Bronchial epithelial cell (primary cell): ENCODE results near the gene CCNK. TPM values are rescaled to one million over a fixed set of nuclear protein-coding genes. Genes with fewer than 3 reads are reported as not detected.

Experiments used
- DNase-seq: peaks from one replicate; pipeline ENCODE4 v3.0.0-alpha.2; 2010; ENCODE audit warnings: low read depth
- FAIRE-seq: peaks from 2 replicates; lab custom pipeline; 2011; peaks lifted over from hg19 to GRCh38; lab: Jason Lieb, UNC
- H3K27me3 ChIP-seq: 2 replicates; pipeline ENCODE4 v1.5.1; 2011; ENCODE audit warnings: low read length; ENCODE audit not compliant: control insufficient read depth, insufficient read depth
- H3K36me3 ChIP-seq: 2 replicates; pipeline ENCODE4 v1.5.1; 2011; ENCODE audit warnings: low read length; ENCODE audit not compliant: control insufficient read depth, insufficient read depth
- H3K4me3 ChIP-seq: 2 replicates; pipeline ENCODE4 v1.5.1; 2011; ENCODE audit warnings: mild to moderate bottlenecking, low read depth, low read length, control low read depth
- total RNA-seq: library from RNA; depleted of rRNA; stranded (reverse); fragments of >200 nt; gene quantifications from 2 replicates; pipeline ENCODE4 v1.2.1, GENCODE V29; 2014
- TF ChIP-seq, protein P1 (sequence below): IDR thresholded peaks from 2 replicates; pipeline ENCODE4 v1.5.1; 2011; ENCODE audit warnings: mild to moderate bottlenecking, moderate library complexity, low read length, control low read depth, inconsistent platforms; ENCODE audit not compliant: insufficient read depth, severe bottlenecking

The CCNK gene
- total RNA-seq, 1 donor from 2014 or later = 18.4 TPM

DNA sequence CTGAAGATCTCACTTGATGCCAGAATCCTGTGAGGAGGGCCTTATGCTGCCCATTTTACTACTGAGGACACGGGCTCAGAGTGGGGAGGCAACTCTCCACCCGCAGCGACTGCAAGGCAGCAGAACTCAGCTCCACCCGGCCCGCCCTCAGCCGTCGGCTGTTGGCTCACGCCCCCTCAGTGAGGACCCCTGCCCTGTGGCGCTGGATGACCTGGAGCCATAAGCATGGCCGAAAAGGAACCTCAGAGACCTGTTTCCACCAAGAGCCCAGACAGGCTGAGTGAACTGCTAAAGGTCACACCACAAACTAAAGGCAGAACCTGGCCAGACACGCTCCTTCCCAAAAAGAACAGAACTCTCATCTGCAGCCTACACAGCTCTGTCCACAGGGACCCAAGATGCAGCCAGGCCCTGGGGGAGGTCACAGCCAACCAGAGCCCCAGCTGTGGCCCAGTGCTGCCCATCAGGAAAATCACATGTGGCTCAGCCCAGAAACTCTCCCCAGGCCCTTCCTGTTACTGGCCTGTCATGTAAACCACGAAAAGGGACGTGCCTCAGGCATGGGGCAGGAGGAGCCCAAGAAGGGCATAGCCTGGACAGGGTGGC is 32.8 kb downstream of the CCNK start:
- FAIRE-seq (no peak), DNase-seq (no peak)
- Histone ChIP-seq H3K36me3 (peaks cover 14% of the 10 kb centered on the region), H3K4me3 (no peak overlapping the region), H3K27me3 (no peaks in the 10 kb centered on the region)
- TF ChIP-seq, protein P1, sequence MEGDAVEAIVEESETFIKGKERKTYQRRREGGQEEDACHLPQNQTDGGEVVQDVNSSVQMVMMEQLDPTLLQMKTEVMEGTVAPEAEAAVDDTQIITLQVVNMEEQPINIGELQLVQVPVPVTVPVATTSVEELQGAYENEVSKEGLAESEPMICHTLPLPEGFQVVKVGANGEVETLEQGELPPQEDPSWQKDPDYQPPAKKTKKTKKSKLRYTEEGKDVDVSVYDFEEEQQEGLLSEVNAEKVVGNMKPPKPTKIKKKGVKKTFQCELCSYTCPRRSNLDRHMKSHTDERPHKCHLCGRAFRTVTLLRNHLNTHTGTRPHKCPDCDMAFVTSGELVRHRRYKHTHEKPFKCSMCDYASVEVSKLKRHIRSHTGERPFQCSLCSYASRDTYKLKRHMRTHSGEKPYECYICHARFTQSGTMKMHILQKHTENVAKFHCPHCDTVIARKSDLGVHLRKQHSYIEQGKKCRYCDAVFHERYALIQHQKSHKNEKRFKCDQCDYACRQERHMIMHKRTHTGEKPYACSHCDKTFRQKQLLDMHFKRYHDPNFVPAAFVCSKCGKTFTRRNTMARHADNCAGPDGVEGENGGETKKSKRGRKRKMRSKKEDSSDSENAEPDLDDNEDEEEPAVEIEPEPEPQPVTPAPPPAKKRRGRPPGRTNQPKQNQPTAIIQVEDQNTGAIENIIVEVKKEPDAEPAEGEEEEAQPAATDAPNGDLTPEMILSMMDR = no peak

DNA sequence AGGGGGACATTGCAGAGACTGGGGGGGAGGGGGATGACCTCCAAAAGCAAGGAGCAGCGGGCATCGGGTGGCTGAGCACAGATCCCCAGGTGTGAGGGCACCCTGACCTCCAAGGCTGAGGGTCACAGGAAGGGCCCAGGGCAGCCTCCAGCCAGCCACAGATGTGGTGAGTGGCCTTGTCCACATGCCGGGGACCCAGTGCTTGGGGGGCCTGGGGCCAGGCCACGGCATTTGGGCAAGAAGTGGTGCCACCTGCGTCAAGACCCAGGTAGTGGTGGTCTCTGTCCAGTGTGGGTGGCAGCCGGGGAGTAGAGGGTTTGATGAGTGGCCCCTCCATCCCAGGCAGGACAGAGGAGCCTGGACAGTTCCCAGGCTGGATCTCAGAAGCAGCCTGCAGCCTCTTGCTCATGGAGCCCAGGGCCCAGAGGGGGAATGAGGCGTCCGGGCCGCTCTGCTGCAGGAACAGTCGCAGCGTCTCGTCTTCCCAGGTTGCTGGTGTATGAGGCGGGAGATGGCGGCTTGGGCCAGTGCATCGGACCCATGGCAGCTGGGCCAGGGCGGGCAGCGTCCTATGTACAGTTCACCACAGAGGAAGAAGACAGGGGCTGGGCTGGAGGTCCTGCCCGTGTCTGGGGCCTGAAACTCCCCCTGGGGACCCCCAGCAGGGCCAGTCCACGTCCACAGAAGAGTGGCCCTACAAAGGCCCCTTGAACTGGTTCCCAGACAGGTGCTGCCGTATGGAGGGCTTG is 33.5 kb downstream of the CCNK start:
- H3K27me3 ChIP-seq = no peaks in the 10 kb centered on the region
- peaks cover 9% of the 10 kb centered on the region for H3K36me3 ChIP-seq
- TF ChIP-seq, protein P1 = no peak
- FAIRE-seq = no peak
- H3K4me3 ChIP-seq = no peak overlapping the region
- DNase-seq = no peak

DNA sequence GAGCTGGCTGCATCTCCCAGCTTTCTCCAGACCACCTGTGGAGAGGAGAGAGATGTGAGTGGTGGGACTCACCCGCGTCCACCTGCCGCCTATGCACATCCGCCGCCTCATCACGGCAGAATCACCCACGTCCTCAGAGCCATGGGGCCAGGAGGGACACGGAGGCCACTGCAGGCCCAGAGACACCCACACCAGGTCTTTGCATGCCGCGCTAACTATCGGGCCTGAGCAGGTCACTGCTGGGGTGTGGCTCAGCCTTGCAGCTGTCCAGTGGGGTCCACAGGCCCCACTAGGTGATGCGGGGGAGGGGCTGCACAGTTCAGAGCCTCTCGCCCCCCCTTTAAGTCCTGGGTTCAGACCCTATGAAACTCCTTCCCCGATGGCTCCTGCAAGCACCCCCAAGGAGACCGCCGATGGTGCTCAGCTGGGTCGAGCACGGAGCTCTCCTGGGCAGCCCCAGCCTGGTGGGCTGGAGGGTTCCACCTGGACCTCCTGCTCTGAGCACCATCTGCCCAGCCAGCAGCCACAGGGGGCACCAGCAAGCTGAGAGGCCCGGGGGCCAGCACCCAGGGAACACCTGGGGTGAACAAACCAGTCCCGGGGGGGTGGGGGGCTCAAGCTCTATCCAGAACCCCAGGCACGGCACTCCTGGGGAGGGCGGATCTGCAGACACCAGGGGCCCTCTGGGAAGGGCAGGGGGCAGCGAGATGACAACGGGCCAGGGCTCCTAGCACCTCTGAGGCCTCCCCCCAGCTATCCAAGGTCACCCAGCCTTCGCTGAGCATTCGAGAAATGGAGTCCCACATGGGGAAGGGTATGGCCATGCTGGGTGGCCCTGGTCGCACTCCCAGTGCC is 34.3 kb downstream of the CCNK start:
- DNase-seq (no peak), FAIRE-seq (no peak)
- Histone ChIP-seq H3K4me3 (no peak overlapping the region), H3K36me3 (peaks cover 8% of the 10 kb centered on the region), H3K27me3 (no peaks in the 10 kb centered on the region)
- TF ChIP-seq, protein P1 = no peak

DNA sequence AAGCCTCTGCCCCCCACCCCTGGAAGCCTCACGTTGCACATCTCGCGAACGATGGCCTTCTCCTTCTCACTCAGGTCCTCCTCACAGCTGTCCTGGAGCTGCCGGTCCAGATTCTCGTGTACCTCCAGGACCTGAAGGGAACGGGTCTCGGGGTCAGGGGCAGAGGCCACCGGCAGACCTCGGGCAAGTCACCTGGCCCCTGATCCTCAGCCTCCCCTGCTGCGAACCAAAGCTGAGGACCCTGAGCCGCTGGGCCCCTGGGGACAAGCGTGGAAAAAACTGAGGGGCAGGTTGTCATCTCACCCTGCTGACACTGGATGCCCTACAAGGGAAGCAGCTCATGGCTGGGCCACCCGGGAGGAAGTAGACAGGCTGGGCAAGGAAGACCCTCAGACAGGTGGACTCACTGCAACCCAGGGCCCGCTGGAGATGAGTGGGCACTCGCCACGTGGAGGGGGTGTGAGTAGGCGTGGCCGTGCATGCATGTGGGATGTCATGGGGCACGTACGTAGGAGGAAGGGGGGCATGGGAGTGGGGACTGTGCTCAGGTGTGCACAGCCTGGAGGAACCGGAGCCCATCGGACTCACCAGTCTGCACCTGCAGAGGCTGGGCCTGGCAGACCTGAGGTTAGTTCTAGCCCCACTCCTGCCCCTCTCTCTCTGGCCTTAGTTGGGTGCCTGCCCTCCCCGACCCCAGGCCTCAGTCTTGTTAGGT is 35.1 kb downstream of the CCNK start:
- TF ChIP-seq, protein P1 = no peak
- FAIRE-seq (no peak), DNase-seq (no peak)
- Histone ChIP-seq H3K27me3 (no peaks in the 10 kb centered on the region), H3K4me3 (no peak overlapping the region), H3K36me3 (peaks cover 8% of the 10 kb centered on the region)

DNA sequence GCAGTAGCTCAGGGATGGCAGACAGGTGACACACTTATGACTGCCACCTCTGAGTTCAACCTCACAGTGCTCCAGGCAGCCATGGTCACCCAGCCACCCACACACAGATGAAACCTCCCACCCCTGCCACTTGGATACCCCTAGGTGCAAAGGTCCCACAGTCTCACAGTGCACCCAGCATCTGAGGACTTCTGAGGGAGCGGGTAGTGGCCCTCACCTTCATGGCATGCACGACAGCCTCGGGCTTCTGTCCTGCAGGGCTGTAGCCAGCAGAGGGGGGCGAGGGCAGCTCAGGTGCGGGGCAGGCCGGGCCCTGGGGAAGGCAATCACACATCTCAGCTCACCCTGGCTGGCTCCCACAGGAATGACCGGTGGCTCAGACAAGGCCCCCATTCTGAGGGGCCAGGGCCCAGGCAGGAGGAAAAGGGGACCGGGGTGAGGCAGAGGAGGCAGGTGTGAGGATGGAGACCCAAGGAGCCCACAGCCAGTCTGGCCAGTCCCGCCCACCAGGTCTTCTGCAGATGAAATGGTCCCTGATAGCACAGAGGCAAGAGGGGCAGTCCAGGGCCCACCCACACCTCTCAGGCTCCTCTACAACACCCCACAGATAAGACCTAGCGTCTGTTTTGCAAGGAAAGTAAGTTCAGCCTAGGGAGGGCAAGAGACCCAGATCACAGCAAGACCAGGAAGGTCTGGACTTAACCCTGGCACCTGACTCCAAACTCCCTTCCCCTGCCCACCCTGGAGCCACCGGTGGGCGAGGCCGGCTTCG is 35.8 kb downstream of the CCNK start:
- H3K4me3 ChIP-seq = no peak overlapping the region
- no peak for FAIRE-seq
- TF ChIP-seq, protein P1 = no peak
- no peaks in the 10 kb centered on the region for H3K27me3 ChIP-seq
- DNase-seq = no peak
- H3K36me3 ChIP-seq = peaks cover 7% of the 10 kb centered on the region
